ENCODE results near the gene LYG1.
"Not testable (repeated sequence)": the region's sequence is repeated elsewhere in the genome, so short reads cannot be mapped to it uniquely, and the experiment has no call there.

LYG1 gene

DNA sequence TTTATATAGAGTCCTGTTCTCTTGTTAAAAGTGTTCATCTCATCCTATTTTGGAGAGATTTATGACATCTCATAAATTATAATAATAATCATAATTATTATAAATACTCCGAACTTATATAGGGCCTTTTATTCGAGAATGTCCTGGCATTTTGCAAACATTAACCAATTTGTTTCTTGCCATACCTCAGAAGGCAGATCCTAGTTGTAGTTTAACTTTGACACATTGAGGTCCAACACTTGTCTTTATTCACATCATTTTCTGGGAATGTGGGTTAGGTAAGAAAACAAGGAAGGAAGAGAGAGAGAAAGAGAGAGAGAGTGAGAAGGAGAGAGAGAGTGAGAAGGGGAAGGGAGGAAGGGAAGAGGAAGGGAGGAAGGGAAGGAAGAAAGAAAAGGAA, at the start of gene LYG1:
Gene LYG1 (minus strand): TSS at position 101 of the 400 bp plus-strand sequence. CDS start 5,527 bp downstream, outside the sequence.
- DNase-seq: not testable (repeated sequence)

DNA sequence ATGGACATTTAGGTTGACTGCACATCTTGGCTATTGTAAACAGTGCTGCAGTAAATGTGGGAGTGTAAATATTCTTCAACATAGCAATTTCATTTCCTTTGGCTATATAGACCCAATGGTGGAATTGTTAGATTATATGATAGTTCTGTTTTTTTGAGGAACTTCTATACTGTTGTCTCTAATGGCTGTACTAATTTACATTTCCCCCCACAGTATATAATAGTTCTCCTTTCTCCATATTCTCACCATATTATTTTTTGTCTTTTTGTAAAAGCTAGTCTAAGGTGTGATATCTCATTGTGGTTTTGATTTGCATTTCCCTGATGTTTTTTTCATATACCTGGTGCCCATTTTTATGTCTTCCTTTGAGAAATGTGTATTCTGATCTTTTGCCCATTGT, 49.2 kb upstream of the LYG1 start:
- DNase-seq: no peak

DNA sequence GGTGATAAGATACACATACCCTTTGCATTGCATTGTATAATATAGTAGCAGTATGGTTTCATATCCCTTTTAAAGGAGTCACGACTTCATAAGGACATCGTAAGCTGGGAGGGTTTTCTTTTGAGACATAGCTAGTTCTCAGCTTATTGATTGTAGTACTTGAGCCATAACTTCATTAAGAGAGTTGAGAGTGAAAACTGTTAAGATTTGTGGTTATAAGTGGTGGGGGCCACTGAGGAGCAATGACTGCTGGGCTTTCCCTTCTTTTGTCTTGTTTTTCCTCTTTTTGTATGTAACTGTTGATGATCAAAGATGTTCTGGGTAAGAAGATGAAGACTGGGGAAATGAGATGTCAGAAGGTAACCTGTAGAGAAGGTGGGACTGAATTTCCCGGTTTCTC, 47.2 kb upstream of the LYG1 start:
- no peak for DNase-seq

DNA sequence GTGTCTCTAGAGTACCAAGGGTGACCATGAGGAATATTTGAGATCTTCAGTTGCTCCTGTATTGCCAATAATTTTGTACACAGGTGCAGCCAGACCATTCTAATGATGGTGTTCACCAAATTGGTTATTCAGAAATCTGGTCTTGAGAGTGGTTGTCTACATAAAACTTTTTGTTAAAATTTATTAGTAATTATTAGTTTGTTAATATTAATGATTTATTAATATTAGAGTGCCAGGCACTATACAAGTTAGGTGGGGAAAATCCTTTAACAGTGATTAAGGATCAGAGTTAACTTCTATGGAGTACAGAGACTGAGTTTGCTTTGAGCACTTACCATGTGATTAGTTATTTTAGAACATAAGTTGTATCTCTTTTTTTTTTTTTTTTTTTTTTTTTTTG, 45.2 kb upstream of the LYG1 start:
- no peak for DNase-seq

DNA sequence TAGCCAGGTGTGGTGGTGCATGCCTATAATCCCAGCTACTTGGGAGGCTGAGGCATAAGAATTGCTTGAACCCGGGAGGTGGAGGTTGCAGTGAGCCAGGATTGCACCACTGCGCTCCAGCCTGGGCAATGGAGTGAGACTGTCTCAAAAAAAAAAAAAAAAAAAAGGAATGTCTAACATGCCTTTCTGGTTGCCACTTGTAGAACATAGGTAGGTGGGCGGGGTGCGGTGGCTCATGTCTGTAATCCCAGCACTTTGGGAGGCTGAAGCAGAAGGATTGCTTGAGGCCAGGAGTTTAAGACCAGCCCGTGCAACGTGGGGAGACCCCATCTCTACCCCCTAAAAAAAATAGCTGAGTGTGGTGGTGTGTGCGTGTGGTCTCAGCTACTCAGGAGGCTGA, 44.4 kb upstream of the LYG1 start:
- not testable (repeated sequence) for DNase-seq

DNA sequence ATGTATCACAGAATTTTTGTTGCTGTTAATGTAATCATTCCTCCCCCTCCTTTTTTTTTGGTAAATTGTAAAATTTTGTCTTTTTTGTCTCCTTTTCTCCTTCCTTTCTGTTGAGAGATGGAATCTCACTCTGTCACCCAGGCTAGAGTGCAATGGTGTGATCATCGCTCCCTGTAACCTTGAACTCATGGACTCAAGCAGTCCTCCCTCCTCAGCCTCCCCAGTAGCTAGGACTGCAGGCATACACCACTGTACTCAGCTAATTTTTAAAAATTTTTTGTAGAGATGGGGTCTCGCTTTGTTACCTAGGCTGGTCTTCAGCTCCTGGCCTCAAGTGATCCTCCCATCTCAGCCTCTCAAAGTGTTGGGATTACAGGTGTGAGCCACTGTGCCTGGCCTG, 41.5 kb upstream of the LYG1 start:
- DNase-seq: no peak

DNA sequence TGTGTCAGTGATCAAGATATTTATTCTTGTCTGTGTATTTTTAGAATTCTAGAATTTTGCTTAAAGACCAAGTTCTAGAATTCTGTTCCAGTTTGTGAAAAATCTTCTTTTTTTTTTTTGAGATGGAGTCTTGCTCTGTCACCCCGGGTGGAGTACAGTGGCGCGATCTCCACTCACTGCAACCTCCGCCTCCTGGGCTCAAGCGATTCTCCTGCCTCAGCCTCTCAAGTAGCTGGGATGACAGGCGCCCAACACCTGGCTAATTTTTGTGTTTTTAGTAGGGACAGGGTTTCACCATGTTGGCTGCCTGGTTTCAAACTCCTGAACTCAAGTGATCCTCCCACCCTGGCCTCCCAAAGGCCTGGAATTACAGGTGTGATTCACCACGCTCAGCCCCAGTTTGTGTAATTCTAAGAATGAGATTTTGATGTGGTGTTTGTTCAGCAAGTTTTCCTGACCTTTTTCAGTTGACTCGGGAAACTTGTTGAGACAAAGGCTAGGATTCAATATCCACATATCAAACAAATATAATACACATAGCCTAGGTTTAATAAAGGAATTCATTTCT, 39.8 kb upstream of the LYG1 start:
- no peak for DNase-seq

DNA sequence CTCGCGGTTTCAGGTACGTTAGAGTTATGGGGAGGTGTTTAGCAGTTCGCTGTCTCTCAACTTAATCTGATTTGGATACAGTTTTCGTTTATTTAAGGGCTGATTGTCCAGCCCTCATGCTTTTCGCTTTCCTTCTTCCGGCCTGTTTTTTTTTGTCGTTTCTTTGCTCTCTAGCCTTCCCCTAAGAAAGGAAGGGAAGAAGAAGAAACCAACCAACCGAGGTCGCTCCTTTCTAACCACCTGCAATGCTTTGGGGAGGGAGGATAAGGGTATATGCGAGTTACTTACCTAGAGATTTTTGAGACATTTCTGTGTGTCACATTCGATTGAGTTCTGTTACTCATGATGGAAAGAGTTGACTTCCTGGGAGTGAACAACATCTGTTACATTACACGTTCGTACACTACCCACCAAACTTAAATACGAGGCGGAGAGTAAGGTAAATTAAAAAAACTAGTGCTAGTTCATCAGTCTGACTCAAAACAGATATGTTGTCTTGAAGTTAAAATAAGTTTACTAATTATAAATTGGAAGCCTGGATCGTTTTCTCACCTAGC, 37.1 kb upstream of the LYG1 start:
- no peak for DNase-seq

DNA sequence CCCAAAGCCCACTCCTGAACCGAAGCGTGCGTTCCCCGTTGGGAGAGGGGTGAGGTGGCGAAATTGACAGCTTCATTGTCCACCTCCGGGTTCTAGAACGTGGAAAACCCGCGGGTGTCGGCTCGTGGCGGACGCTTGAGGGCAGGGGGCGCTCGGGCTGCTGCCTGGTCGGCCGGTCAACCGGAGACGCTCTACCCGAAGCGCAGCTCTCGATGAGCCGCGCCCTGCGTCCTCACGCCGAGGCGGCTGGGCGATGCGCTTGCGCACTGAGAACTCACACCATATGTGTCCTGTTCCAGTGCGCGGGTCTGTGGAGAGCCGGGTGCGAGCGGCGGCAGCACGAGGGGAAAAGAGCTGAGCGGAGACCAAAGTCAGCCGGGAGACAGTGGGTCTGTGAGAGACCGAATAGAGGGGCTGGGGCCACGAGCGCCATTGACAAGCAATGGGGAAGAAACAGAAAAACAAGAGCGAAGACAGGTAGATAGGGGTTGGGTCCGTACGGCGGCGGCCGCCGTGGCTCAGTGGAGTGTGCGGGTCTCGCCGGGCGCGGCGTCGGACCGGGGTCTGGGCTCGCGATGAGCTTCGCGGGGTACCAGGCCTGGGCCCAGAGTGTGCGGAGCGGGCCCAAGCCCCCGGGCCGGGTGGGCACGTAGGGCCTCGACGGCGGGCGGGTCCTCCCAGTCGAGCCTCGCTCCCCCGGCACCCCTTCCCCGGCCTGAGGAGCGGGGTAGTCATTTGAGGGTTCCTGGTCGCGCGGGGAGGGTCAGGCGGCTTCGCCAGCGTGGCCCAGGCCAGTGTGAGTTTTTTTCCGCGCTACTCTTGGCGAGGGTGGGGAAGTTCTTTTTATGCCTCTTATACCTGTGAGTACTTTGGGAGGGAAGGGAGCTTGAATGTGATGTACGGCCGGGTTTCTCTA, 36.4 kb upstream of the LYG1 start, which contains the start of gene EIF5B:
Gene EIF5B (plus strand): TSS at position 277 of the 916 bp plus-strand sequence. CDS start 166 bp downstream, at position 443.
- DNase-seq: peak; percentile 89 to 95

DNA sequence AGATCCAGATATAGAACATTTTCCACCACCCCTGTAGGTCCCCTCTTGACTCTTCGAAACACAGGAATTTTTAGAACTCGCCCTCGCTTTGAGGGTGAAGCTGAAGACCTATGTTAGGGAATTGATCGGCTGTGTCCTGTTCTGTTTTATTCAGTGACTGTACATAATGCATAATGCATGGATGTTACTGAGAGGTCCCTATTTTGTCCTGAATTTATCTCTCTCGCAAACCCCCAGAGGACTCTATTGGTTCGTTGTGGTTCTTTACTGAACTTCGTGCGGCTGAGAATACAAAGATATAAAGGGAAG, 35.8 kb upstream of the LYG1 start:
- DNase-seq: peak; percentile 48 to 52

DNA sequence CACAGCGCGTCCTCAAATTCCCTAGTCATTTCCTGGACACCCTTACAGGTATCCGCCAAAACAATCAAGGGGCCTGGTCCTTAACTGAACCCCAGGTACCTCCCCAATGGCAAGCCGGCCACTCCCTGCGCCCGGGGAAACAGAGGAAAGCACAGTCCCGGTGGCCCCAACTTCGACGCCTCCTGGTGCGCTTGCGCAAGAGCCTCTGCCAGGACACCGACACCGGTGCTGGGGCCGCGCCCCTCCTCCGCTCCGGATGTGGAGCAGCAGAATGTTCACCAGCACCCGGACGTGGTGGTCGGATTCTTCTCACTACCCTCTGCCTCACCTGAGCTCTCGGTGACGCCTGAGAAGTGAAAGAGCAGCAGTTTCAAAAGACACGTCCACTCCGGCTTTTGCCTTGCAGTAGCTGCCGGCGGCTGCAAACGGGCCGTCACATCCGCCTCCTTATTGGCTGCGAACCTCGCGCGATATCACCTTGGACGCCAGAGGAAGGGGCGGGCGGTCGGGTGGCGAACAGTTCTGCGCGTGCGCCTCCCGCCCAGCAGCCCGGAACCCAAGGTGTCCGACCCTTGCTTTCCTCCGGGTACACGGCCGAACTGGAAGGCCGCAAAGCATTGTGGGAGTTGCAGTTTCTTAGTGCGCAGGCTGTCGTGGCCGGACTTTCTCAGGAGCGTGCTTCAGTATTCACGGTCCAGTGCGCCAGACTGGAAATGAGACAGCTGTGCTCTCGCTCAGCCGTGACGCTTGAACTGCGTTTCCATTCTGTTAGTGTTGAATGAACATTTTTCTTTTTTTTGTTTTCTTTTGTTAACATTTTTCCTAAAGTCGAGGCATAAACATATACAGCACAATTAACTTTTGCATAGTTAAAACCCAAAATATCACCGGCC, 35.2 kb upstream of the LYG1 start, which contains the start of gene TXNDC9:
Gene TXNDC9 (minus strand): TSS at position 423 of the 893 bp plus-strand sequence. CDS start 3,123 bp downstream, outside the sequence.
- peak; percentile 99 for DNase-seq

DNA sequence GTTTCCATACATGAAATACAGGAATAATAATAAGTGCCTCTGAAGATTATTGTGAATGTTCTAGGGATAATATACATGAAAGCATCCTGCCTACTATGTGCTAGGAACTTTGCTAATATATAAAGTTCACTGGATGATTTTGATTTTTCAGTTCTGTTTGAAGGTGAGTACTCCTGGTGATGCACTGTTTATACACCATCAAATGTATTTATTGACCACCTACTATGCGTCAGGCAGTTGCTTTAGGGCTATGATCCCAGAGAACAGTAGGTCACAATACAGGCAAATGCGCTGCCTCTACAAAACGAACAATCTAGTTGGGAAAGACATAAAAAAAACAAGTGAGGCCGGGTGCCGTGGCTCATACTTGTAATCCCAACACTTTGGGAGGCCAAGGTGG, 24.4 kb upstream of the LYG1 start:
- no peak for DNase-seq

DNA sequence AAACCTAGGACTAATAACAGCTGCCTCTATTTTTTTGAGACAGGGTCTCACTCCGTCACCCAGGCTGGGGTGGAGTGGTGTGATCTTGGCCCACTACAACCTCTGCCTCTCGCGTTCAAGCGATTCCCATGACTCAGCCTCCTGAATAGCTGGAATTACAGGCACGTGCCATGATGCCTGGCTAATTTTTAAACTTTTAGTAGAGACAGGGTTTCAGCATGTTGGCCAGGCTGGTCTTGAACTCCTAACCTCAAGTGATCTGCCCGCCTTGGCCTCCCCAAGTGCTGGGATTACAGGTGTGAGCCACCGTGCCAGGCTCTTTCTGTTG, 16.8 kb upstream of the LYG1 start:
- DNase-seq: not testable (repeated sequence)

DNA sequence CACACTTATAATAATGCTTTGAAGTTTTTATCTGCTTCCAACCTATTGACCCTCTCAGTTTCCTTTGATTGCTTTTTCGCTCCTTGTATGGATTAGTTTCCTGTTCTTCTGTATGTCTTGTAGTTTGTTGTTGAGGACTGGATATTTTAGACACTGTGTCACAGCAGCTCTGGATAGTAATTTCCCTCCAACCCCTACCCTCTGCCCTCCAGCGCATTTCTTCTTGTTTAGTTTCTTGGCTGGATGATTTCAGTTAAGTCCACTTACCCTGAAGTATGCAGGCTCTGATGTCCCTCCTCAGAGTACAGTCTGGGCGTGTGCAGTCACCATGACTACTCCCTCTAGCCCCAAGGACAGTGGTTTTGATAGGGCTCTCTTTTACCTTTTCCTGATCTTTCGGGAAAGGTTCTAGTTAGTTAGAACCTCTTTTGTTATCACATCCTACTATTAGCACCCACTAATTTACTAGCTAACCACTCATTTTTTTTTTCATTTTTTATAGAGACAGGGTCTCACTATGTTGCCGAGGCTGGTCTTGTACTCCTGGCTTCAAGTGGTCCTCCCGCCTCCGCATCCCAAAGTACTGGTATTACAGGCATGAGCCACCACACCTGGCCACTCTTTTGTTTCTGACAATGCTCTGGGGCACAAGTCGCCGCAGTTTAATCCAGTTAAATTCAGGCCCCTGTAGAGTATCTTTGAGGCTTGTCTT, 16.3 kb upstream of the LYG1 start:
- no peak for DNase-seq

DNA sequence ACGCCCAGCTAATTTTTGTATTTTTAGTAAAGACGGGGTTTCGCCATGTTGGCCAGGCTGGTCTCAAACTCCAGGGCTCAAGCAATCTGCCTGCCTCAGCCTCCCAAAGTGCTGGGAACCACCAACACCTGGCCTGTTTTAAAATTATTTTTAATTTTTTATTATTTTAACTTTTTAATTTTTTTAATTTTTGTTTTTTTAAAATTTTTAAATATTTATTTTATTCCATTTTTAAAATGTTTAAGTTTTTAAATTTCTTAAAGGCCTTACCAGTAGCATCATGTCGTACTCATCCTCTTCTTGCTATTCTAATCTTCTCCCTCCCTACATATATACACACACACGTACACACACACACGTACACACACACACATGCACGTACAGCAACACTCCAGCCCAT, 1.4 kb downstream of the LYG1 start:
- DNase-seq: no peak

DNA sequence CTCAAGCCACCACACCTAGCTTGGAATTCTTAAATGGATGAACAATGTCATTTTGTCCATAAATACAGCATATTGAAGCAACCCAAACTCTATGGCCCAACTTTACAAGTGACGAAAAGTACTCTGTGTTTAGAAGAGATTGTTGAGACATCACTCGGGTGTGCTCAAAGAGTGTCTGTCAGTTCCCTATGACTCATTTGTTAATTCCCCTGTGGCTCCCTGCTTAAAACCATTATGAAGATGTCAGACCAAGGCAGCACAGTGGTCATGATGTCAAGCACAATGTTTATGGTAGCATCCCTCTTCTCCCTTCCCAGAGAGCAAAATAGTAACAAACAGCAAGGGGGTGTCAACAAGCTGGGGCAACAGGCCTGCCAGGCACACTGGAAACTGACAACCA, 3.0 kb downstream of the LYG1 start:
- DNase-seq: no peak

DNA sequence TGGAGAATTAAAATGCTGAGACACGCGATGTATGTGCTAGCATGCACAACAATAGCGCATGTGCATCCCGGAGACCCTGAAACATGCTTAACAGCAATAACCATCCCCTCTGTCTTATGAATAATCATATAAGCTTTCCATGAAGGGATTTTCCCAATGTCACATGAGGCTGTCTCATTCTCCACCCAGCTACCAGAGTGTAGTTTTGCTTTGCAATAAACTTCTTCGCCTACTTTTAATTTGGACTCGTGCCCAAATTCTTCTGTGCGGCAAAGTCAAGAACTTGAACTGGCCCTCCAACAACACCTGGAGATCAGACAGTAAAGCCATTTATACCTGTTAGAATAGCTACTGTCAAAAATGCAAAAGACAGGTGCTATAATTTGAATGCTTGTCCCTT, 15.5 kb downstream of the LYG1 start:
- no peak for DNase-seq

DNA sequence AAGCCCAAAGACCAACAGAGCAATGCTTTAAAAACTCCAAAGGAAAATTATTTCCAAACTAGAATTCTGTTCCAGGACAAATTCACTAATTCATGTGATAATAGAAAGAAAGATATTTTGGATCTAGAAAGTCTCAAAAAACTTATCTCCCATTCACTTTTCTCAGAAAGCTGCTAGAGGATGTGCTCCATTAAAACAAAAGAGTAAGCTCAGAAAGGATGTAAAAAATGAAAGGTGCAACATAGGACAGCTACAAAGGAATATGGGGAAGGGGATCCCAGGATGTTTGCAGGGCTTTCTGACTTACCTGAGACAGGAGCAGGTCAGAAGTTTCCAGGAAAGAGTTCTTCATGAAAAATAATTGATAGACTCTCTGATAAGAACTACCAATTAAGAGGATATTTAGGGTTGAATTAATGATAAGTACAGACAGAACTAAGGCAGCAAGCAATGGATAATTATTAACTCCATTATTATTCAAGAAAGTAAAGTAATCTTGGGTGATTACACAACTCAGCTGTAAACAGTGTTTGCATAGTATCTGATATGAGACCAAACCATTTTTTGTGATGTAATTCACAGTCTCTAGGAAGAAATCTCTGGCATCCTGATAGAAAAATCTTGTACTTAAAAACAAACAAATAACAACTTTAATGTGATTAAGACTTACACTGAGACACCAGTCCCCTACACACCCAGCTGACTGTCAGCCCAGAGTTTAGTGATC, 20.9 kb downstream of the LYG1 start:
- no peak for DNase-seq

DNA sequence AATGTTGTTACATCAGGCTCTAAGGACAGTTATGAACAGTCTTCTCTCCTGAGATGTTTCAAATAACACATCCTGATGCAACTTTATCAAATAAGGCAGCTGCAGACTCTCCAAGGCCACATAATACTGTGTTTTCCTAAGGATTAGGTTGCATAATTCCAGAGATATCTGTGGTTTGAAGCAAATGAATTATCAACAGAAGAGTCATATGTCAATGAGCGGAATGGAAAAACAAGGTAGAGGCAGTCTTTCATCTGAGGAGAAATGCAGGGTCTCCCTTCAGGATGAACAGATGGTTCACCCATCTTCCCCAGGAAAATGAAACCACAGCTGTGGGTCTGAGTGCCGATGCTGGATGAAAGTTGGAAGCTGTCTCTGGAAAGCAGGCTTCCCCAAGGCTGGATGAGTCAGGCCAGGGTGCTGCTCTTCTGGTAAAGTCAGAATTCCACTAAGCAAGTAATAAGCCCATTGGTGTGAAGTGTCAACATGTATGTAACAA, 22.2 kb downstream of the LYG1 start:
- peak in 1 of 2 experiments; percentile 46 for DNase-seq

DNA sequence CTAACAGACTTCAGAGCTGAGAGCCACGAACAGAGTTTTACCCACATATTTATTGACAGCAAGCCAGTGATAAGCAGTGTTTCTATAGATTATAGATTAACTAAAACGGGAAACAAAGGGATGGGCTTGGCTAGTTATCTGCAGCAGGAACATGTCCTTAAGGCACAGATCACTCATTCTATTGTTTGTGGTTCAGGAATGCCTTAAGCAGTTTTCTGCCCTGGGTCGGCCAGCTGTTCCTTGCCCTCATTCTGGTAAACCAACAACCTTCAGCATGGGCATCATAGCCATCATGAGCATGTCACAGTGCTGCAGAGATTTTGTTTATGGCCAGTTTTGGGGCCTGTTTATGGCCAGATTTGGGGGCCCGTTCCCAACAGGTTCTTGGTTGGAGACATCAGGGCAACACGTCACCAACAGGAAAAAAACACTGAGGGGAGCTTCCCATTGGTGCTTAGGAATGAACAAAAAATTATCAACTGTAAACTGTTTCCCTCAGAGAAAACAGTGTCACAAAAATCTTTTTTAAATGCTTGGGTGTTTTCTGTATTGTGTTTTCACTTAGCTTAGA, 22.7 kb downstream of the LYG1 start:
- not testable (repeated sequence) for DNase-seq

DNA sequence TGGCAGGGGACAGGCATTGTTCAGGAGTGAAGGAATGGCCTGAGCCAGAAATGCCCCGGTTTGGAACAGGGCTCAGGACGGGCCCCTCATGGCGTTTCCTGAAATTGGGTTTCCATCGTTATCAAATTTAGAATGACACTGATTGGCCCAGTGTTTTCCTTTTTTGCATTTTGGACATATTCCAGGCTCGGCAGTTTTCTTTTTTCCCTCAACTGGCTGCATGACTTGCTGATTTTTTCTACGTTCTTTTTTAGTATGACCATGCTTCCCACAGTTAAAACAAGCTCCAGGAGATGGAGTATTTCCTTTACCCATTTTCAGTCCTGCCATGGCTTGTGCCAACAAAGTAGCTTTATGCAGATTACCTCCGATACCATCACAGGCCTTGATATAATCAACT, 25.1 kb downstream of the LYG1 start:
- DNase-seq: no peak
